Motor neuron (in vitro differentiated cells): ENCODE measurements around the gene GANC. TPM values are rescaled to one million over a fixed set of nuclear protein-coding genes. Genes with fewer than 3 reads are reported as not detected.
A peak's percentile ranks its signal among the peaks of the same experiment; 100 is the strongest.
"Not testable (repeated sequence)": the region's sequence is repeated elsewhere in the genome, so short reads cannot be mapped to it uniquely, and the experiment has no call there.

Source experiments
- ATAC-seq, 8 experiments: fragments of 200-7000 bp; cut with Tn5 transposase; replicated peaks in 6 of 8; 2 replicates each; pipeline ENCODE4 v1.8.0; 2021; ENCODE audit warnings: mild to moderate bottlenecking in 8 of 8, moderate library complexity in 8 of 8
- H3K27ac ChIP-seq, 2 donors: fragments of 250-450 bp; sonication (Bioruptor Pico); 2 replicates each; pipeline ENCODE4 v1.9.0; 2021; ENCODE audit warnings: antibody characterized with exemption in 2 of 2, mild to moderate bottlenecking in 2 of 2, moderate library complexity in 1 of 2
- H3K4me1 ChIP-seq, 2 donors: fragments of 250-450 bp; sonication (Bioruptor Pico); replicated peaks in 1 of 2; 2 replicates each; pipeline ENCODE4 v1.6.1; 2021; ENCODE audit warnings: antibody characterized with exemption in 2 of 2, mild to moderate bottlenecking in 2 of 2, moderate library complexity in 1 of 2
- H3K4me3 ChIP-seq, 5 donors: fragments of 250-450 bp; sonication (Bioruptor Pico); 2 replicates each; pipeline ENCODE4 v1.9.0; 2021; ENCODE audit warnings: antibody characterized with exemption in 5 of 5, mild to moderate bottlenecking in 5 of 5, moderate library complexity in 4 of 5
- WGBS, 10 experiments: fragments of 450-650 bp; shearing (Covaris generic); methylation state at CpG; one replicate each; pipeline ENCODE4 v1.0.0; 2022; 5-methylcytosine and 5-hydroxymethylcytosine counted together
- in situ Hi-C, 9 experiments: fragments of 400-800 bp; cut with MboI; loops; one replicate each; pipeline ENCODE4 v1.15.0; 2021; ENCODE audit warnings: low sequenced_read_pairs in 9 of 9, low pct_unique_long_range_greater_than_20kb in 2 of 9; ENCODE audit not compliant: unreplicated experiment in 9 of 9
- total RNA-seq, 8 experiments: library from RNA; unstranded; fragments of 300-600 nt; gene quantifications; 2 replicates each; pipeline versions ENCODE4 v1.2.3 to v1.2.4, GENCODE V29; 2022

Gene GANC, protein sequence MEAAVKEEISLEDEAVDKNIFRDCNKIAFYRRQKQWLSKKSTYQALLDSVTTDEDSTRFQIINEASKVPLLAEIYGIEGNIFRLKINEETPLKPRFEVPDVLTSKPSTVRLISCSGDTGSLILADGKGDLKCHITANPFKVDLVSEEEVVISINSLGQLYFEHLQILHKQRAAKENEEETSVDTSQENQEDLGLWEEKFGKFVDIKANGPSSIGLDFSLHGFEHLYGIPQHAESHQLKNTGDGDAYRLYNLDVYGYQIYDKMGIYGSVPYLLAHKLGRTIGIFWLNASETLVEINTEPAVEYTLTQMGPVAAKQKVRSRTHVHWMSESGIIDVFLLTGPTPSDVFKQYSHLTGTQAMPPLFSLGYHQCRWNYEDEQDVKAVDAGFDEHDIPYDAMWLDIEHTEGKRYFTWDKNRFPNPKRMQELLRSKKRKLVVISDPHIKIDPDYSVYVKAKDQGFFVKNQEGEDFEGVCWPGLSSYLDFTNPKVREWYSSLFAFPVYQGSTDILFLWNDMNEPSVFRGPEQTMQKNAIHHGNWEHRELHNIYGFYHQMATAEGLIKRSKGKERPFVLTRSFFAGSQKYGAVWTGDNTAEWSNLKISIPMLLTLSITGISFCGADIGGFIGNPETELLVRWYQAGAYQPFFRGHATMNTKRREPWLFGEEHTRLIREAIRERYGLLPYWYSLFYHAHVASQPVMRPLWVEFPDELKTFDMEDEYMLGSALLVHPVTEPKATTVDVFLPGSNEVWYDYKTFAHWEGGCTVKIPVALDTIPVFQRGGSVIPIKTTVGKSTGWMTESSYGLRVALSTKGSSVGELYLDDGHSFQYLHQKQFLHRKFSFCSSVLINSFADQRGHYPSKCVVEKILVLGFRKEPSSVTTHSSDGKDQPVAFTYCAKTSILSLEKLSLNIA (N-terminal part only)
- 100 to 1,000 TPM in 1 of 8 experiments, 10 to 100 TPM in 7; 11.3 to 125 (median 19.9) TPM for total RNA-seq

DNA sequence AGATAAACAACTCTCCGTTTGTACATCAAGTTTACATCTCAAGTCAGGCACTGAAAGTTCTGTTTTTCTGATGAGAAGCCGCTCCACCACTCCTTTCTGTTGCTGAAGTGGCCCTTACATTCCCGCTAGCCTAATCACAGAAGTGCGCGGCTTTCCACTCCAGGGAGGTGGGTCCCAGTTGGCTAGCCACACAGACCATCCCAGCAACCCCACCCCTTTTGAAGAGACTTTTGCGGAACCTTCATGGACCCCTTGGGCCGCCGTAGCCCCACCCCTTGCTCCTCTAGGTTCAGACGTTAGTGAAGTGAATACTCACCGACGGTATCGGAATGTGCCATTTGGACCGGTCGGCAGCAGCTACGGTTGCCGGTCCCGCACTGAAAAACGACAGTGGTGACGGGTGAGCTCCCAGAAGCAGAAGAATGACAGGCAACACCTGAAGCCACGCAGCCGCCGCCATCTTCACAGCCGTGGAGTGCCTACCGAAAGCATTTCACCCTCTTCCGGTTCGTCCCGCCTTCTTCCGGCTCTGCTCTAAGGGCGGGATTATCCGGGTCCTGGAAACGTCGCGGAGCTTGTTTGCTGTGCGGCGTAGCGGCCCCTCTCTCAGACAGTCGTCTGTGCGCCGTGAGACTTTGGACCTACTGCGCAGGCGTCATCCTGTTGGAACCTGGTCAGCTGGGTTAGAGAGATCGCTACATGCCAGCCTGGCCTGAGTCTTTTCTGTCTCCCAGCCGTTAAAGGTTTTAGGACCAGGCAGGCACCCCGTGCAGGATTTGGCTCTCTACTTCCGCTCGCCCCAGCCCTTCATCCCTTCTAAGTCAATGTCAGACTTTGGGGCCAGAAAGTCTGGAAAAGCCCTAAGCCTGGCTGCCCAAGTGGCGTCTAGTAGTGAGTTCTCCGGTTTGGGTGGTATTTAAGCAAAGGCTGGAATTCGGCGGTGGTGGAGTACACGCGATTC lies at the start of gene GANC, which contains the start of gene TMEM87A:
TSS of gene GANC (plus strand) at position 263 of the 961 bp plus-strand sequence. CDS start 1,281 bp downstream, outside the sequence.
TSS of gene TMEM87A (minus strand) at position 495 of the 961 bp plus-strand sequence. CDS start at position 460, 35 bp downstream.
- peaks cover 20 to 26% of the 10 kb centered on the region in 2 donors for H3K4me1 ChIP-seq
- in situ Hi-C loops = no loop called here
- 0 to 8% (median 1%) methylated on average over 1 to 37 of the region's 52 CpGs for WGBS, 10 experiments
- peak; percentile 88 to 98 (median 96) for ATAC-seq
- peak within 1 kb of the TSS; percentile 62 to 83 (median 79) for H3K4me3 ChIP-seq
- peak within 1 kb of the TSS; percentile 97 to 98 for H3K27ac ChIP-seq

DNA sequence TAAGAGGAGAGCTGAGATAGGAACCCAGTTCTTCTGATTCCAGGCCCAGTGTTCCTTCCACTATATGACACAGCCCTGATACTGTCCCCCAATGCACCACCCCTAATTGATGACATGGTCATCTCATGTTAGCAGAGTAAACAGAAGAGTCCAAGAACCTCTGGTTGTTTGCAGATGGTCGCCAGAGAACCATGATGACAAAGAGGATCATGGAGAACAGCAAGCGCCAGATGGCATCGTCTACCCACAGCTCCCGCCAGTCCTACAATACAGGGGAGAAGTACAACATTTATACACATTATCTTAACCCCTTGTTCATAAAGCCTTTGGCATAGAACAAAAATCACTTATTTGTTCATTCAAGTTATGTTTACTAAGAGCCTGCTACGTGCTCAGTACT lies 46.4 kb upstream of the GANC start:
- no peaks in the 10 kb centered on the region for H3K4me1 ChIP-seq
- in situ Hi-C loops = no loop called here
- no peak overlapping the region for H3K4me3 ChIP-seq
- peak in 1 of 8 experiments; percentile 43 for ATAC-seq
- no peak overlapping the region for H3K27ac ChIP-seq
- 75 to 100% (median 93%) methylated on average over 2 to 5 of the region's 5 CpGs for WGBS, 10 experiments

DNA sequence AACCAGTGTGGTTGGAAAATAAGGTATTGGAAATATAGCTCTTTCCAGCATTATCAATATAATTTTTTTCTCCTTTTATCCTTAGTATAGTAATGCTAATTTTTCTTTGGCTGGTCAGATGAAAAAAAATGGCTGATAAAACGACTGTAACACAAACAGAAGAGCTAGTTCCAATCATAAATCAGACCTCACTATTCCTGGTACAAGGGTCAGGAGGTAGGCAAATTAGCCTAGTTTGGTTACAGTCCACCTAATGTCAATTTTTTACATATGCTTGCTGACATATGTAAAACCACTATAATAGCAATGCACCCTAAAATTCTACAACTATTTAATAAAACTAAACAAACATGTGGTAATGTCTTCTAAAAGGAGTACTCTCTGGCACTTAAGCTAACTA lies 45.0 kb upstream of the GANC start:
- 22 to 100% (median 50%) methylated on average over 1 of the region's 1 CpG; no CpG with 5 or more reads in 3 of the 10 experiments for WGBS, 10 experiments
- no peak overlapping the region for H3K27ac ChIP-seq
- in situ Hi-C loops = no loop called here
- ATAC-seq = no peak
- no peak overlapping the region for H3K4me3 ChIP-seq
- H3K4me1 ChIP-seq = no peaks in the 10 kb centered on the region

DNA sequence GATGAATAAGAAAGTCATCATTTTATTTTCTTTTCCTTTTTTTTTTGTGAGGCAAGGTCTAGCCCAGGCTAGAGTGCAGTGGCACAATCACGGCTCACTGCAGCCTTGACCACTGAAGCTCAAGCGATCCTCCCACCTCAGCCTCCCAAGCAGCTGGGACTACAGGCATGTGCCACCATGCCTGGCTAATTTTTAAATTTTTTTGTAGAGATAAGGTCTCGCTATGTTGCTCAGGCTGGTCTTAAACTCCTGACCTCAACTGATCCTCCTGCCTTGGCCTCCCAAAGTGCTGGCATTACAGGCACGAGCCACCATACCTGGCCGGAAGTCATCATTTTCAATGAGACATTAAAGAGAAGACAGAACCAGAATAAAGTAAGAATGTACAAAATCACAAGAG lies 44.0 kb upstream of the GANC start:
- ATAC-seq, H3K27ac ChIP-seq, H3K4me3 ChIP-seq, H3K4me1 ChIP-seq, in situ Hi-C loops: not testable (repeated sequence)
- 88 to 100% (median 97%) methylated on average over 3 to 5 of the region's 5 CpGs; no CpG with 5 or more reads in 1 of the 10 experiments for WGBS, 10 experiments

DNA sequence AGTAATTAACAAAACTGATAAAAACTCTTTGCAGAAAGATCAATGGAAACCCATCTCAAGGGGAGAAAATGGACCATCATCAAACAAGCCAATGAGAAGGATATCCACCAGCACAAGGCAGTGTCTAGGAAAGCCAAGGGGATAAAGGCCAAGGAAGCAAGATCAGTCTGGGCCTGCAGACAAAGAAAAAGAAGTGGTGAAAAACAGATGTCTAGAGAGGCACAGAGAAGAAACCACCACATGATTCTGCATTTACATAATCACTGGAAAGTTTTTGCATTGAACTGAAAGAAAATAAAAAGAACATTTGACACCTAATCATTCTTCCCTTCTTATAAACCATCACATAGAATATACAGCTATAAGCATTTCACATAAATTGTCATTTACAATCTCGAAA lies 41.9 kb upstream of the GANC start:
- peak in 3 of 8 experiments; percentile 70 to 74 (median 72) for ATAC-seq
- Histone ChIP-seq H3K4me3 (no peak overlapping the region), H3K27ac (no peak overlapping the region), H3K4me1 (no peaks in the 10 kb centered on the region)
- 63 to 100% (median 100%) methylated on average over 1 of the region's 1 CpG; no CpG with 5 or more reads in 1 of the 10 experiments for WGBS, 10 experiments
- in situ Hi-C loops = no loop called here

DNA sequence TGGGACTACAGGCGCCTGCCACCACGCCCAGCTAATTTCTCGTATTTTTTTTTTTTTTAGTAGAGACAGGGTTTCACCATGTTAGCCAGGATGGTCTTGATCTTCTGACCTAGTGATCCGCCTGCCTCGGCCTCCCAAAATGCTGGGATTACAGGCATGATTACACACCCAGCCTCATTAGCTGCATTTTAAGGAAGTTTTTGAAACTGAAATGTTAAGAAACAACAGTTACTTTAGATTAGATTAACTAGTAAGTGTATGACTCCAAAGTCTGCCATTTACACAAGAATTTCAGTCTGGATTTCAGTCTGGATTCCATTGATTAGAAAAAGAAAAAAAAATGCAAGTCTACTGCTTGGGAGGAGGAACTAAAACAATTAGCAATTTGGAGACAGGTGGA lies 40.4 kb upstream of the GANC start:
- H3K4me1 ChIP-seq = no peaks in the 10 kb centered on the region
- no peak for ATAC-seq
- WGBS, 10 experiments = 0 to 100% (median 92%) methylated on average over 1 to 3 of the region's 5 CpGs; no CpG with 5 or more reads in 3 of the 10 experiments
- no peak overlapping the region for H3K27ac ChIP-seq
- in situ Hi-C loops = no loop called here
- H3K4me3 ChIP-seq = no peak overlapping the region

DNA sequence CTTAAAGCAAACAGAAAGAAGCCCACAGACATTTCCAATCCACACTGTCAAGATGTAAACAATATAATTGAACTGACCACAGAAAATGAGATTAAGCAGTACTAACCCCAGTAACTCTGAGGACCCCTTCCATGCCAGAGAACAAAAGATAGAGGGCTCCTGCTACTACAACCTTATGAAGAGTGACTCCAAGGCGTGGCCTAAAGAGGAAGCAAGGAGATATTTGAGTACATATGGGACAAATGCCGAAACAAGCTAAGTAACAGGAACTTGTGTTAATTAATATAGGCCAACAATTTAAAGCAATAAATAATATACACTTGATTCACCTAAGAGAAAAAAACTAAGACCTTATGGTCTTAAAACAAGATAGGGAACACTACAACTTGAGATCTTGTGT lies 39.9 kb upstream of the GANC start:
- Histone ChIP-seq H3K4me1 (no peaks in the 10 kb centered on the region), H3K4me3 (no peak overlapping the region), H3K27ac (no peak overlapping the region)
- in situ Hi-C loops = no loop called here
- ATAC-seq = no peak
- WGBS, 10 experiments = 58 to 100% (median 94%) methylated on average over 1 to 2 of the region's 2 CpGs; no CpG with 5 or more reads in 1 of the 10 experiments

DNA sequence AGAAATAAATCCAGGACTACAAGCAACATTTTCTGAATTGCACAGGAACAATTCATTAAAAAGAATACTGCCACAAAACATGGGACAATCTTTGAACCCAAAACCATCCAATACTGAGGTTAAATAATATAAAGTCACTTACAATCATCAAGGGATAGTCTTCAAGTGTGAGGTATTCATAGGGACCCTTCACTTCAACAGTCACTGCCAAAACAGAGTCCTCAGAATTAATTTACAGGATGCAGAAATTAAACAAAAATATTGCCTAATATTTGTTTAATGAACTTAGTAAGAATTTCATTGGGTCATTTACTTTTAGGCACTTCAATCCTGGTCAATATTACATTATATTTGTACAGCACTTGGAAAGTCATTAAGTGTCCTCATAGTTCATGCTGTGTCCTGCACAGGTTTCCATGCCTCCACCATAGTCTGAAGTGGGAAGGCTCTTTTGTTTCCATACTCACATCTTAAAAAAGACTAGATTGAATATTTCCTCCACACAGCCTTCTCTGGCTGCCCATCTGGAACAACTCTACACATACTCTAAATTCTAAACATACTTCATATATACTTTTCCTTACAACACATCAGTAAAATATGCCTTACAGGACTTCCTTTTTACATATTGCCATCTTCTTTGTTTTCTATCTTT lies 33.3 kb upstream of the GANC start:
- in situ Hi-C loops = no loop called here
- Histone ChIP-seq H3K4me1 (no peaks in the 10 kb centered on the region), H3K27ac (no peak overlapping the region), H3K4me3 (no peak overlapping the region)
- no peak for ATAC-seq

DNA sequence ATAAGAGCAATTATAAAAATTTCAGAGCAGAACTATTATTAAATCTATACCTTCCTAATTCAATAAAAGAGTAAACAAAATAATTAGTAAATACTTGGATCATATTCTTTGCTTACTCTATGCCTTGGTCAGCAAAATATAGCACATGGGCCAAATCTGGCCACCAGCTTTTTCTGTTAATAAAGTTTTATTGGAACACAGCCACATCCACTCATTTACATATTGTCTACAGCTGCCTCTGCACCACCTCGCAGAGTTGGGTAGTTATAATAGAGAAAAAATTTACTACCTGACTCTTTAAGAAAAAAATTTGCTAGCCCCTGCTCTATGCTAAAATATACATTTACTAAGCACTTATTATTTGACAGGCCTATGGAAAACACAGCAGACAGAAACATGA lies 32.2 kb upstream of the GANC start:
- no peak for ATAC-seq
- 33 to 100% (median 89%) methylated on average over 1 of the region's 1 CpG; no CpG with 5 or more reads in 1 of the 10 experiments for WGBS, 10 experiments
- Histone ChIP-seq H3K4me1 (no peaks in the 10 kb centered on the region), H3K27ac (no peak overlapping the region), H3K4me3 (no peak overlapping the region)
- in situ Hi-C loops = no loop called here

DNA sequence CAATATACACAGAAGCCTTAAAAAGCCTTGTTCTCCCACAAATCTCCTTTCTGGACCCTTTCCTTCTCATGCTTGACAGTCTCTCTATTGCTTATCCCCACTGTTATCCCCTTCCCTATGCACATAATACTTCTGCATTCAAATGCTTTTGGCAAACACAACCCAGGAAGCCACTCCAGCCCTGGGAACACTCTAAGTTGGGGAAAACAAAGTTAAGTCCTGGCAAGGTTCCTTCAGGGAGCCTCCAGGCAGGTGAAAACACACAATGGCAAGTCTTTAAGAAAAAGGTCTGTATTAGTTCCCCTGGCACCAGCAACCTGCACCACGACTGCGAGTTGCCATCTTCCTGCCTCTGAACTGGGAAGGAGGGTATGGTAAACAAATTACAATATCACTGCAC lies 19.7 kb upstream of the GANC start:
- no peak overlapping the region for H3K4me3 ChIP-seq
- no peaks in the 10 kb centered on the region for H3K4me1 ChIP-seq
- WGBS, 10 experiments = 79 to 100% (median 95%) methylated on average over 1 to 2 of the region's 2 CpGs; no CpG with 5 or more reads in 5 of the 10 experiments
- no peak overlapping the region for H3K27ac ChIP-seq
- in situ Hi-C loops = no loop called here
- no peak for ATAC-seq

DNA sequence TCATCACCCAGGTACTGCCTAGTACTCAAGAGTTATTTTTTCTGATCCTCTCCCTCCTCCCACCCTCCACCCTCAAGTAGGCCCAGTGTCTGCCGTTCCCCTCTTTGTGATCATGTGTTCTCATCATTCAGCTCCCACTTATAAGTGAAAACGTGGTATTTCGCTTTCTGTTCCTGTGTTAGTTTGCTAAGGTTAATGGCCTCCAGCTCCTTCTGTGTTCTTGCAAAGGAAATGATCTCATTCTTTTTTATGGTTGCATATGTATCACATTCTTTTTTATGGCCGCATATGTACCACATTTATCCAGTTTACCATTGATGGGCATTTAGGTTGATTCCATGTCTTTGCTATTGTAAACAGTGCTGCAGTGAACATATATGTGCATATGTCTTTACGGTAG lies 8.2 kb upstream of the GANC start:
- Histone ChIP-seq H3K27ac (no peak overlapping the region), H3K4me1 (no peaks in the 10 kb centered on the region), H3K4me3 (no peak overlapping the region)
- in situ Hi-C loops = no loop called here
- peak in 4 of 8 experiments; percentile 52 to 93 (median 68) for ATAC-seq
- WGBS, 10 experiments = 13 to 100% (median 85%) methylated on average over 1 to 5 of the region's 5 CpGs; no CpG with 5 or more reads in 1 of the 10 experiments

DNA sequence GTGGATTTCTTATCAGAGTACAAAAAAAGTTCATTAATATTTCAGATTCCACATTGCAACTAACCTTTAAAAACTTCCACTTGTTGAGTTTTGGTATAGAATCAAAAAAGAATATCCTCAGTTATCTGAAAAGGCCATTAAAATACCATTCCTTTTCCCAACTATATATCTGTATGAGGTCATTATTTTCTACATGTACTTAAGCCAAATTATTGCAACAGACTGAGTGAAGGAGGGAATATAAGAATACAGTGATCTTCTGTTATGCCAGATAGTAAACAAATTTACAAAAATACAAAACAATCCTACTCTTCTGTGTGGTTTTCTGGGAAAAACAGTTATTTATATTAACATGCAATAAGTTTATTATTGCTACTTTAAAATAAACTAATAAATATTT lies 5.7 kb upstream of the GANC start:
- Histone ChIP-seq H3K4me1 (peaks cover 0 to 9% of the 10 kb centered on the region in 2 donors), H3K27ac (no peak overlapping the region), H3K4me3 (no peak overlapping the region)
- in situ Hi-C loops = no loop called here
- no peak for ATAC-seq
